NCI-H526 (cell line): ENCODE data around the gene BICDL2.

Experiments used
- DNase-seq, 2 experiments: peaks; one replicate each; lab custom pipeline; 2025; lab: John Stamatoyannopoulos, UW

BICDL2 gene

GRCh38 chr16:2983706-2984136, 53.0 kb downstream of the BICDL2 start:
- DNase-seq = peak; percentile 11 to 75

GRCh38 chr16:2982402-2982801, 54.3 kb downstream of the BICDL2 start:
- no peak for DNase-seq

- no peak for DNase-seq
Measured at GRCh38 chr16:2981899-2982250, 54.9 kb downstream of the BICDL2 start.

GRCh38 chr16:2981177-2981898, 55.4 kb downstream of the BICDL2 start:
- no peak for DNase-seq

GRCh38 chr16:2980227-2981176, 56.2 kb downstream of the BICDL2 start, which contains the start of gene PKMYT1:
PKMYT1 (minus strand) TSS chr16:2980446; CDS start chr16:2979657, 789 bp downstream.
- peak in 1 of 2 experiments; percentile 90 for DNase-seq

GRCh38 chr16:2979669-2980226, 57.0 kb downstream of the BICDL2 start:
- no peak for DNase-seq
